CD4-positive, alpha-beta T cell treated with Interleukin-15 for 4 hours (primary cell): ENCODE results near the gene MORC1.
"Not testable (repeated sequence)": the region's sequence is repeated elsewhere in the genome, so short reads cannot be mapped to it uniquely, and the experiment has no call there.

Source experiments
- DNase-seq: peaks from one replicate; pipeline ENCODE4 v3.0.0-alpha.2; 2020; ENCODE audit warnings: low spot score

The MORC1 gene, protein sequence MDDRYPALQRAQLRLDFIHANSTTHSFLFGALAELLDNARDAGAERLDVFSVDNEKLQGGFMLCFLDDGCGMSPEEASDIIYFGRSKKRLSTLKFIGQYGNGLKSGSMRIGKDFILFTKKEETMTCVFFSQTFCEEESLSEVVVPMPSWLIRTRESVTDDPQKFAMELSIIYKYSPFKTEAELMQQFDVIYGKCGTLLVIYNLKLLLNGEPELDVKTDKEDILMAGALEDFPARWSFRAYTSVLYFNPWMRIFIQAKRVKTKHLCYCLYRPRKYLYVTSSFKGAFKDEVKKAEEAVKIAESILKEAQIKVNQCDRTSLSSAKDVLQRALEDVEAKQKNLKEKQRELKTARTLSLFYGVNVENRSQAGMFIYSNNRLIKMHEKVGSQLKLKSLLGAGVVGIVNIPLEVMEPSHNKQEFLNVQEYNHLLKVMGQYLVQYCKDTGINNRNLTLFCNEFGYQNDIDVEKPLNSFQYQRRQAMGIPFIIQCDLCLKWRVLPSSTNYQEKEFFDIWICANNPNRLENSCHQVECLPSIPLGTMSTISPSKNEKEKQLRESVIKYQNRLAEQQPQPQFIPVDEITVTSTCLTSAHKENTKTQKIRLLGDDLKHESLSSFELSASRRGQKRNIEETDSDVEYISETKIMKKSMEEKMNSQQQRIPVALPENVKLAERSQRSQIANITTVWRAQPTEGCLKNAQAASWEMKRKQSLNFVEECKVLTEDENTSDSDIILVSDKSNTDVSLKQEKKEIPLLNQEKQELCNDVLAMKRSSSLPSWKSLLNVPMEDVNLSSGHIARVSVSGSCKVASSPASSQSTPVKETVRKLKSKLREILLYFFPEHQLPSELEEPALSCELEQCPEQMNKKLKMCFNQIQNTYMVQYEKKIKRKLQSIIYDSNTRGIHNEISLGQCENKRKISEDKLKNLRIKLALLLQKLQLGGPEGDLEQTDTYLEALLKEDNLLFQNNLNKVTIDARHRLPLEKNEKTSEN

DNA sequence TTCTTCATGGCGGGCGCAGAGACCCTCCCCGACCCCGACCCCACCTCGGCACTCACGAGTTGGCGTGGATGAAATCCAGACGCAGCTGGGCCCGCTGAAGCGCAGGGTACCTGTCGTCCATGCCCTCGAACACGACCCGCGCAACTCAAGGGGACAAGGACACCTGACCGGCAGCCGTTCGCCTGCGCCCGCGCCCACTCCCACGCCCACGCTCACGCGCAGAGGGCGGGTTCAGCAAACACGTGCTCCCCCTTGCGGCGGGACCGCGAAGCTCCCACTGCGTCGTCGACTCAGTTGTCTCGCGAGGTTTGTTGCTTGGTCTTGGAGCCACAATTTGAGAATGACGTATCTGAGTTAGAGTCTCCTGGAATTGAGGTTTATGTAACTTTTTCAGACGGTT lies at the start of gene MORC1:
TSS of gene MORC1 (minus strand) at position 196 of the 400 bp plus-strand sequence. CDS start at position 121, 75 bp downstream.
- no peak for DNase-seq

DNA sequence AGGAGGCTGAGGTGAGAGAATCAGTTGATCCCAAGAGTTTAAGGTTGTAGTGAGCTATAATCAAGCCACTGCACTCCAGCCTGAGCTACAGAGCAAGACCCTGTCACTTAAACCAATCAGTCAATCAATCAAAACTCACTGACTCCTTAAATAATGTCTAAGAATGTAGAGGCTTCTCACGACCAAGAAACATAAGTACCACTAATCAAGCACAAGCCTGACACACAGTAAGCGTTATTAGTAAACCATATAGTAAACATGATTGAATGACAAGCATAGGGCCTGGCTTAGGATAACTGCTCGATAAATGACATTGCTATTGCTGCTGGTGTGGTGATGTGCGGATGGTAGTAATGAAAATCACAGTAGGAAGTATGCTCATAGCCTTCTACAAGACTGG lies 48.0 kb upstream of the MORC1 start:
- DNase-seq: no peak

DNA sequence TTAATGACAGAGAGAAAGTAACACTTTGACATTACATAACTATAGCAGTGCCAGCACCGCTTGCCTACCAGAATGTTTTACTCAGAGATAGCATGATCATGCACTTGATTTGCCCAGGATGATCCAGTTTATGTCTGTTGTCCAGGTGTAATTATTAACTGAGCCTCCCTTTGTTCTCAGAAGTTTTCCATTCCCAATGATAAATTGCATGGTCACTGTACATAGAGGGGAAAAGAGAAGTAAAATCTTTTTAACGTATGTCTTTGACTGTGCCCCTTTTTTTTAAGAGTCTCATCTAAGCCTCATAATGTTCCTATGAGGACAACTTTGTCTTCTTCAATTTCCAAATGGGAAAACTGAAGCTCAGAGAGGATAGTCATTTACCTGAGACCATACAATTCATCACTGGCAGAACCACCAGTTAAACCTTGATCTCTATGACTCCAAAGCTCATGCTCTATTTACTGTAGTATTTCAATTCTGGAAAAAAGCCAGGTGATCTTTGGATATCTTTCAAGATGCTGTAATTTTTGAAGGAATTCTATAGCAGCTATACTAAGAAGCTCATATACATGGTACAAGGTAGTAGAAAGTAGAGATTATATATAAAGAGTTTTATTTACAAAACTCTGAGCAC lies 43.7 kb upstream of the MORC1 start:
- DNase-seq: no peak

DNA sequence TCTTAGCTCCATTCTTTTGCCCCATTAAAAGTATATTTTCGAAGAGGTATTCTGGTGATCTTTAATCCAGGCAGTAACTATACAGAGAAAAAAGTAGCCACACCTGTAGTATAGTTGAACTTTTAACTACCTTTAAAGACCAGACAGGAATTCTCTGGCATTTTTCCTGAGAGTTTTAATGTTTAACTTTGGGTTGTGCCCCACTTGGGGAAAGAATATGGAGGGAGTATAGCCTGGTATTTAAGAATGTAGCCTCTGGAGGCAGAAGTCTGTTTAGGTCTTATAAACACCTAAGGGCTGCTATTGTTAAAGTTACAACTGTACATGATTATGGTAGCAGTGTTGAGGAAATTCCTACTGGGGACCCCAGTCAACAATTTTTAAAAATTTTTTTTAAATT lies 37.9 kb upstream of the MORC1 start:
- DNase-seq: no peak

DNA sequence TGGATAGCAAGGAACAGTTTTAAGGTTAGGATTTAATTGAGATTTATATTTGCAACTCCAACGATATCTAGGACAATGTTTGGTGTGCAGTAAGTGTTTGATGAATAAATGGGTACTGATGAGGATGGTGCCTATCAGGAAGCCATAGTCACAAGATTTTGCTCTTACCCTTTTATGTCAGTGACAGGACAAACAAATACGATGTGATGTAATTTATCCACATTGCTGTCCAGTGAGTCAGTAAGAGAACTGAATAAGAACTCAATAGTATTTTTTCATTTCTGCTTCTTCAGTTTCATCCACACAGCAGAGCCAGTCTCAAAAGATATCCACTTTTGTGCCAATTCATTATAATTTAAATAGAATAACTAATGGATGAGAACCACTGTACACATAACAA lies 37.0 kb upstream of the MORC1 start:
- no peak for DNase-seq

DNA sequence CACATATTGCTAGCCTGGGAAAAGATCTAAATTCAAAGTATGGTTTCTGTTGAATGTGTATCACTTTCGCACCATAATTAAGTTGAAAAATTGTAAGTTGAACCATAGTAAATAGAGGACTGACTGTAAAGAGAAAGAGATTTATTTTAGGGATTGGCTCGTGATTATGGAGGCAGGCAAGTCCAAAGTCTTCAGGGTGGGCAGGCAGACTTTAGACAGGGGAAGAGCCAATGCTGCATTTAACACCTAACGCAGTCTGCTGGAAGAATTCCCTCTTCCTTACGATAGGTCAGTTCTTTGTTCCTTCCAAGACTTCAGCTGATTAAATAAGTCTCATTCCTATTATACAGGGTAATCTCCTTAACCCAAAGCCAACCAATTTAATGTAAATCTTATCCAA lies 34.4 kb upstream of the MORC1 start:
- DNase-seq: no peak

DNA sequence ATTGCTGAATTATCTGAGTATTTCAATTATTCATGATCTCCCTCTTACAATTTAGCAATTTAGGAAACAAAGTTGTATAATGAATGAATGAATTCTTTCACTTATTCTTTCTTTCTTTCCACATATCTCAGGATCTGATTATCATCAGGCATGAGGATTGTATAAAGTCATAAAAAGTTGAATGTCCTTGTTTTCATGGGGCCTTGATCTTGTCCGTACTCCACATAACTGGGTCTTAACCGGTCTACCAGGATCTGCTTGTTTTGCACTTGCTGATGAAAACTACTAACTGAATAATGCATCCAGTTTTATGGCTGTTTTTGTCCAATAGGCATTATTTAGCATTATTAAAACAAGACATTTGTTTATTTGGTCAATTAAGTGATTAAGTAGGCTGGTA lies 31.1 kb upstream of the MORC1 start:
- DNase-seq: no peak

DNA sequence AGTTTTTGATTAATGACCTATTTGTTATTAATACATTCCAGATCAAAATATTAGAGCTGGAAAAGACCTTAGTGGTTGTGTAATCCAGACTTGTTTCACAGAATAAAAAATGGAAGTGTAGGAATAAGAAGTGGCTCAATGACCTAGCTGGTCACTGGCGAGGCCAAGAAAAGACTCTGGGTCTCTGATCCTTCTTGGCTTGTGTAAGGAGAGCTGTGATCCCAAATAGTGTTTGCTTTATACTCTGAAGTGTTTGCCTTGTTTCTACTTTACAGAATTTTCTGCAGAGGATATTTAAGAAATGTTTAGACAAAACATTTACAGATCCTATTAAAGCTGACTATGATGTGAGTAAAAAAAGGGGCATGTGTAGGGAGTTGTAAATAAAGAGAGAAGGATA lies 25.7 kb upstream of the MORC1 start:
- no peak for DNase-seq

DNA sequence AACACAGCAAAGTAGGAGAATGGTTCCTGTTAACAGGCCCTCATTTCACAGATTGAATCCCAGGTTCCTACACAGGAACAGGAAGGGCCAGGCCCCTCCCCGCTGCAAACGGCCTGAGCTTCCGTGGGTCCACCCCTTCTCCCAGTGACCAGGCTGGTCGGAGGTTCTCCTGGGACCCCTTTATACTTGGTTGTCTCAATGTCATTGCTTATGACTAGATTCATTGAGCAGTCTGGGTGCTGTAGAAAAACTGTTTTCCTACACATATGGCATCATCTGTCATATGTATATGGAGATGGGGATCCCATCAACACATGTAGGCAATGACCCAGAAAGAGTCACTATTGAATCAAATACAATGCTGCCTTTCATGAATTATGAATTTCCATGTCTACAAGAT lies 22.4 kb upstream of the MORC1 start:
- DNase-seq: no peak

DNA sequence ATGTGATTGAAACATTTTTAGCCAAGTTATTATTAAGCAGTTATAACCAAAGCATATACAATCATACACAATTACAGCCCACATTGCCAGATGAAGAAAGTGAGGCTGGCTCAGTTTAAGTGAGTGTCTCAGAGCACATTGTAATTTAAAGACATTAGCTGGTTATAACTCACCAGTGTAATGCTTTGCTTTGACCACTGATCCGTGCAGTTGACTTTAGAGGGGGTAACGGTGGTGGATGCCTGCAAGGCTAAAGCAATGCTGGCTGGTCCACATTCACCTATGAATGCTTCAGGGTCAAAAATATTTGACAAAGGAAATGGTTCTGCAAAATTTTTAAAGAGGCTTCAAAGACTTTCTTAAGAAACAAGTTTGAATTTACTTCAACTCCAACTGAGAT lies 19.8 kb upstream of the MORC1 start:
- DNase-seq: no peak

DNA sequence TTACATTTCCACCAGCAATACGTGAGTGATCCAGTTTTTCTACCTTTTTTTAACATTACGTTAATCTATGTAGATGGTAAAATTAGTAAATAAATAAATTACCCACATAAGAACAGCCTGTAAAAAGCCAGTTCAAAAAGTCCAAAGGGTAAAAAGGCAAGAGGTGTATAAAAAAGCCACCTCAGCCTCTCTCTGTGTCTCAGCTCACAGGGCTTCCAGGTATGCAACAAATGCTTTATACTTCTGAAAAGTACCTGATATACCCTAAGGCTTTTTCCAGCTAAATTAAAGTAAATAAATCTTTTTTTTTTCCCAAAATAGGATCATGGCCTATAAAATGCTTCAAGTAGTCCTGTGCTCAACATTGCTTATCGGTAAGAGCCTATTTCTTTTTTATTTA lies 18.6 kb upstream of the MORC1 start, which contains the start of gene C3orf85:
TSS of gene C3orf85 (plus strand) at position 197 of the 400 bp plus-strand sequence. CDS start at position 326, 129 bp downstream.
- DNase-seq: no peak

DNA sequence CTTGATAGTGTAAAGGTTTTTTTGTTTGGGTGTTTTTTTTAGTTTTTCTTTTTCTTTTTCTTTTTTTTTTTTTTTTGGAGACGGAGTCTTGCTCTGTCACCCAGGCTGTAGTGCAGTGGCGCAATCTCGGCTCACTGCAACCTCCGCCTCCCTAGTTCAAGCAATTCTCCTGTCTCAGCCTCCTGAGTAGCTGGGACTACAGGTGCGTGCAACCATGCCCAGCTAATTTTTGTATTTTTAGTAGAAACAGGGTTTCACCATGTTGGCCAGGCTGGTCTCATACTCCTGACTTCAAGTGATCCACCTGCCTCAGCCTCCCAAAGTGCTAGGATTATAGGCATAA lies 15.5 kb upstream of the MORC1 start:
- DNase-seq: not testable (repeated sequence)

DNA sequence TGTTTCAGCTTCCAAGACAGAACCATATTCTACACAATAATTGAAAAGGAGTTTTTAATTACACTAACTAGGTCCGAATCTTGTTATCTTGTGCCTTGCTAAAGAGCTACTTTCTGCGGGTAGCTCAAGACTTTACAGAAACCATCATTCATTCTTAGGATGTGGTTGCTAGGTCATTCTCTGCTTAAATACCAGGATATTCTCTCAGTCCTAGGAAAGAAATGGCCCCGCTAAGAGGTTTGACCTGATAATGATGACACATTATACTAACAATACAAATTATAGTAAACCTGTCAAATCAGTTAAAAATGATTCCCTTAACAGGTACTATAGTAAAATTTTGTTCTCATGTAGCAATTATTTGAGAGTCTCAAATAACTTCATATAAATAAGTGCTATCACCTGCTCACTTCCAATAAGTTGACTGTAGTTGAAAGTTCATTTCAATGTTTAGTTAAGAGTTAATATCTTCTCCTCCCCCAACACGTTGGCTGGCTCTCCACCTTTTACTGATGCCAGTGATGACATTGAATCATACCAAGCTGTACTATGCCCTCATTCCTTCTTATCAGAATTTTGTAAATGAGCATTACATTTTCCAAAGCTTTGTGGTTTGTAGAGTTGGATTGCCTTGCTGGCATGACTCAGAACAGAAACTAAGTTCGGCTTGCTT lies 15.0 kb upstream of the MORC1 start:
- DNase-seq: no peak

DNA sequence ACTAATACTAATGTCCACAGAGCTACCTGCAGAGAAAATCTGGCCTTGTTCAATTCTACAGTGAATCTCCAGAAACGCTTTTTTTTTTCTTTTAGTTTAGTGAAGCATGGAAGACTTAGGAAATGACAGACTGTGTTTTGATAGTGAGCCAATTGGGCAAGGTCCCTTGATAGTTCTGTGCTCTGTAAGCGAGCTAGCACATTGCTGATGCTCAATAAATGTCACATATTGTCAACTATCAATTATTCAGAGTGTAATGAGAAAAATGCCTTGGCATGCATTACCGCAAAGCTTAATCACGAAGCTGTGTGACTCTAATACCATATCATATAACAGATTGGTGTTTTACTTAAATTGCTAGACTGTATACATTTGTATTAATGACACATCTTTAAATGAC lies 13.3 kb upstream of the MORC1 start:
- no peak for DNase-seq

DNA sequence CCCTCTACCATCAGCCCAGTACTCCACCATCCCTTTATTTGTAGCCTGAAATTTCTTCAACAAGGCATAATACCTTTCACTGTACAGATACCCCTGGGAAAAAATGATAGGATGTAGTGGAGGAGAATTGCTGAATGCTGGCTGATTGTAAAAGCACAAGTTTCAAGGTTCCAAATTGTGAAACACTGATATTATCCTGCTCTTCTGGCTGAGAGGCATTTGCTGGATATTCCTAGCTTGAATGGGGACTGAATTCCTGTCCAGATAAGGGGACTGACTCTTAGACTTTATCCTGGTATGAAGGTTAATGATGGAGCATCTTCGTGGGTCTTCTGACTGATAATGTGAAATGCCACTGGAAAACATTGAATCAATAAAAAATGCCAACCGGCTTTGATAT lies 9.6 kb upstream of the MORC1 start:
- DNase-seq: no peak

DNA sequence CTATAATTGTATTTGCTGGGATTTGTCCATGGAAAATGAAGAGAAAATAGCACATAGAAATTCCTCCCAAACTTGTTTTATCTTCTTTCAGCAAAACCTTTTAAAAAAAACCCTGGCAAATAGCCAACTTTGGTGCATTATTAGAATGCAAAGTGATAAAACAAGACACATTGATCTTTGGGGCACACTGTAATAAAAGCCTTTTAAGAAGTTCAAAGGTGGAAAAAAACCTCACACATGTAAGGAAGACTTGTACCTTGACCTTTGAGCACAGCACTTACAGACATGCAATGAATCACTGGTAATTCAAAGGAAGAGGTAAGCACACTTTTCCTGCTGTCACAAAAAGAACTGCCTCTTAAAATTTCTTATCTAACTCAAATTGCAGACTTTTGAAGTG lies 8.0 kb upstream of the MORC1 start:
- DNase-seq: no peak

DNA sequence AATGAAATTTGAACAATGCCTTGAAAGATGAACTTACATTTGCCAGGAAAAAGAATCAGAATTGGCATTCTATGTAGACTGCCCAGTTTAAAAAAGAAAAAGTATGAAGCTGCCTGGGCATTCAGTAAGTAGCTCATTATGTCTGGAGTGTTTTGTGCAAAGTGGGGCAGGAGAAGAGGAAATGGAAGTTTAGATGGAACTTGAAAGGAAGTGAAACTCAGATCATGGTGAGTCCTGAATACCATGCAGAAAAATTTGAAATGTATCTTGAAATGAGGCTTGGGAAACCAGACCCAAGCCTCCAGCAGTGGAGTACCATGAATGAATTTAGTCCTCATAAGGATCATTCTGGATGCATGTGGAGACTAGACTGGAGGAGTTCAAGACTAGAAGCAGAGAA lies 4.8 kb upstream of the MORC1 start:
- no peak for DNase-seq

DNA sequence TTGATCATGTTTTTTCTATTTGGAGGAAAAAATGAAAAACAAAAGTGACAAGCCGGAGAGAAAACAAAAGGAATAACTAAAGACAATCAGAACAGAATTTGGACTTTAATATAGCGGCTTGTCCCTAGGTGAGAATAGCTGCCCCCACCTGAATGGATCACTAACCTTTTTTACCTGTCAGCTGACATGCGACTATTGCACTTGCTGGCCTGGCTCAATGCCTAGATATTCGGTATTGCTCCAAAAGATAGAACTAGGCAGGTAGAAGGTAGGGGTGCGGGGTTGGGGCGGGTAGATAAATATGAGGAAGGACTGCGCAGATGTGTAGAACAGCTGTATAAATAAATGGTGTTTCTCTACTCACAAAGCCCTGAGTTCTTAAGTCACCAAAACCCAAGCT lies 650 bp upstream of the MORC1 start:
- no peak for DNase-seq

DNA sequence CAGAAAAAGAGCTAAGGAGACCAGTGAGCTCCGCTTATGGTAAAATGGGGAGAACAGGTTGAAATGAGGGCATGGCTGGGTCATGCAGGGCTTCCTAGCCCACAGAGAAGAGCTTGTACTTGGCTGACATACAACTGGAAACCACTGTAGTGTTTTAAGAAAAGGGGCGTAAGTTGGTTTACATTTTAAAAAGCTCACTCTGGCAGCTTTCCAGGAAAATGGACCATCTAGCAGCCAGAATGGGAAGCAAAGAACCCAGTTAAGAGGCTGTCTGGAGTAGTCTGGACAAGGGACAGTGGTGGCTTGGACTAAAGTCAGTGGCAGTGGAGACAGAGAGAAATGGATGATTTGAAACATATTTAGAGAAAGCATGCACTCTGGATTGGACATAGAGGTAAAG lies 1.9 kb downstream of the MORC1 start:
- DNase-seq: no peak

DNA sequence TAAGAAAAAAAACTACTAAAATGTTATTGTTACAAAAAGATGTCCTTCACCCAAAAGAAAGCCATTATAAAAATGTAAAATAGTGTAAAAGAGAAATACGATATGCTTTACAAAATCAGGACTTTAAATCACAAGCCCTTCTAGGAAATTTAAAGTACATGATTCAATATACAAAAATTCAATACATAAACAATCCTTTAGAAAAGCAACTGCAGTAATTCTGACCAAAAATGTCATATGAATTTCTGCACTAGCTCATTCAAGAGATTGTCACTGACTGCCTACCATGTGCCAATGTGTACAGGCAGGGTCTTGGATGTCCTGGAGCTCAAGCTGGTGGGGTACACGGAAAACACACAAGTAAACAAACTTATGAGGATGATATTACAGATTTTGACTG lies 2.5 kb downstream of the MORC1 start:
- DNase-seq: no peak

DNA sequence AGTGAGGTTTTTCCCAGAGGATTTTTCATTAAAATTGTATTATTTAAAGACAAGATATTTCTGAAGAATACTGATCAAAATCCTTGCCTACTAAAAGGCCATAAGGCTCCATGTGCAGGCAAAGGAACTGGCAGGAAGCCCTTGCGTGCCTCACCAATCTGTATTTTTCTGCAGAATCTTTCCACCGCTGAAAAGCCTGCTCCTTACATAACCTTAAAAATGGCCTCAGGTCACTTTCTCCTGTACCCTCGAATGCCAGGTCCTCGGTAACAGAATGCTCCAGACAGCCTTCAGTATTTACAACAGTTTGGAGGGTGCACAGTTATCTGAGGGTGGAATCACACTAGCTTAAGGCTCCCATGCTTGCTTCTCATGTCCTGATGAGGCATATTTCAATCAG lies 3.2 kb downstream of the MORC1 start:
- DNase-seq: no peak
